Right lobe of liver (tissue), 4 donors: ENCODE data around the gene SLC5A8.

Source experiments
- CTCF ChIP-seq, 4 donors: fragments of 200-600 bp in 3 of 4; fragments of 450-650 bp in 1 of 4; IDR thresholded peaks; one replicate each; pipeline versions ENCODE4 v1.5.1 to v1.8.0; 2016 to 2022; ENCODE audit warnings: antibody characterized with exemption in 4 of 4, mild to moderate bottlenecking in 2 of 4
- POLR2A ChIP-seq: fragments of 450-650 bp; IDR thresholded peaks from one replicate; pipeline ENCODE4 v1.6.1; 2017; ENCODE audit warnings: antibody characterized with exemption, mild to moderate bottlenecking
- donor health status: DM: no; HTN: no; CAD: no.
- donor health status: DM: no; HTN: no; CAD: no.
- donor health status: DM: no; HTN: yes; CAD: no.

DNA sequence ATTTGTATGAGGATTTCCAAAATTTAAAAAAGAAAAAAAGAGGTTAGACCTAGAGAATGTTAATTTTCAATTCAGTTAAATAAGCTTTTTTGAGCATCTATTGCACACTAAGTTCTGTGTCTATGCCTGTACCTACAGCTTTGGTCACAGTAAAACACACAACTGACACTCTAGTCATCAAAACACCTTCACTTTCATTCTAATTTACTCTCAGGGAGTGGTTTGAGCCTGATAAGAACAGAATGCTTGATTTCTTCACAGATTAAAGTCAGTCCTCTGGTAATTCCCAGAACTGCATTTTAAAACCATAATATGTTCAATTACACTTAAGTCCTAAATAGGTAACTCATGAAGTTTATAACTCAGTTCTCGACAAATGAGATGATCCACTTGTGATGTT, 9.2 kb downstream of the SLC5A8 start:
- TF ChIP-seq CTCF (IDR thresholded peaks at IDR 0.05) (no peak), POLR2A (no peak)
